HL-60 (cell line): Measurements from ENCODE around the gene ESPN.

Experiments
- DNase-seq, 2 experiments: peaks; one replicate each; pipeline ENCODE4 v3.0.0-alpha.2; 2010 to 2020; ENCODE audit warnings: low read depth in 1 of 2, low spot score in 1 of 2
- H3K27ac ChIP-seq: fragments of 250-450 bp; sonication (Bioruptor Pico); replicated peaks from 2 replicates; pipeline ENCODE4 v1.5.1; 2020; ENCODE audit warnings: mild to moderate bottlenecking, moderate library complexity
- H3K27me3 ChIP-seq: fragments of 250-450 bp; sonication (Bioruptor Pico); 2 replicates; pipeline ENCODE4 v1.5.1; 2021; ENCODE audit warnings: mild to moderate bottlenecking, moderate library complexity; ENCODE audit not compliant: insufficient read depth, poor library complexity, severe bottlenecking
- H3K4me3 ChIP-seq: replicated peaks from 2 replicates; pipeline ENCODE4 v1.5.1; 2011; ENCODE audit warnings: mild to moderate bottlenecking, control low read depth, low read length; ENCODE audit not compliant: insufficient read depth
- CTCF ChIP-seq: IDR thresholded peaks from one replicate; pipeline ENCODE4 v1.5.1; 2011; ENCODE audit warnings: low read length, control low read depth, inconsistent platforms; ENCODE audit not compliant: insufficient read depth
- GABPA ChIP-seq: IDR thresholded peaks from 2 replicates; pipeline ENCODE4 v1.6.1; 2012; ENCODE audit warnings: low read depth
- POLR2AphosphoS5 ChIP-seq: IDR thresholded peaks from 2 replicates; pipeline ENCODE4 v1.6.1; 2012; ENCODE audit warnings: low read depth
- REST ChIP-seq: IDR thresholded peaks from 2 replicates; pipeline ENCODE4 v1.6.1; 2012; ENCODE audit warnings: low read depth; ENCODE audit not compliant: insufficient replicate concordance
- SPI1 ChIP-seq: IDR thresholded peaks from 2 replicates; pipeline ENCODE4 v1.6.1; 2012; ENCODE audit warnings: low read depth, mild to moderate bottlenecking, borderline replicate concordance

ESPN gene

GRCh38 chr1:6462412-6463119 is 38.0 kb downstream of the ESPN start:
- Histone ChIP-seq H3K27ac (no peak overlapping the region), H3K27me3 (peaks cover 50% of the 10 kb centered on the region), H3K4me3 (no peak overlapping the region)
- TF ChIP-seq POLR2AphosphoS5 (no peak), GABPA (no peak), SPI1 (no peak), REST (no peak), CTCF (no peak)
- DNase-seq = no peak

- H3K27me3 ChIP-seq = peaks cover 50% of the 10 kb centered on the region
- no peak overlapping the region for H3K27ac ChIP-seq
- no peak for DNase-seq
- H3K4me3 ChIP-seq = no peak overlapping the region
- TF ChIP-seq REST (no peak), SPI1 (no peak), GABPA (no peak), CTCF (no peak), POLR2AphosphoS5 (no peak)
Measured at GRCh38 chr1:6463120-6463412, 38.5 kb downstream of the ESPN start.

- Histone ChIP-seq H3K4me3 (no peak overlapping the region), H3K27me3 (peaks cover 52% of the 10 kb centered on the region), H3K27ac (no peak overlapping the region)
- no peak for DNase-seq
- TF ChIP-seq GABPA (no peak), CTCF (no peak), REST (no peak), SPI1 (no peak), POLR2AphosphoS5 (no peak)
Measured at GRCh38 chr1:6464514-6464836, 39.9 kb downstream of the ESPN start.
